DND-41 (cell line): ENCODE data around the gene FHOD3.

Experiments used
- EZH2 ChIP-seq: IDR thresholded peaks from 3 replicates; pipeline ENCODE4 v1.6.1; 2012; ENCODE audit warnings: borderline replicate concordance, low read depth, mild to moderate bottlenecking, moderate library complexity, low read length, inconsistent platforms; ENCODE audit not compliant: severe bottlenecking
- TF ChIP-seq, protein P1 (sequence below): IDR thresholded peaks from 2 replicates; pipeline ENCODE4 v1.5.1; 2012; ENCODE audit warnings: borderline replicate concordance, low read length, moderate library complexity, mild to moderate bottlenecking; ENCODE audit not compliant: poor library complexity, severe bottlenecking; ENCODE audit errors: extremely low read depth

DNA sequence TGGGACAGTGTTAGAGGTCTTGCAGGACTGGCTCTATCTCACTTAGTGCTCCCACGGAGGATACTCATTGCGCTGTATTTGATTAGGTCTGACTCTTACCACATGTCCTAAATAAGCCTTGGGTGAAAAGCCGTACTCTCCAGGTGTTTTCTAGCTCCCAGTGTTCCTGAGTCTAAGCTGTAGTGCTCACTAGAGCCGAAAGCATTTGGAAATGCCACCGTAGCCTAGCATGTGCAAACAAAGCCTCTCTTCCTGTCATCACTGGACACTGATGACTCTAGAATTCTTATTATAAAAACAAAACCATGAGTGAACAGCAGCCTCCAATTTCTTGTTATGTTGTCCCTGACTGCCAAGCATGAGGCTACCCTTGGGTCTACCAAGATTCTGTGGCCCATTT is 325.1 kb downstream of the FHOD3 start:
- TF ChIP-seq, protein P1, sequence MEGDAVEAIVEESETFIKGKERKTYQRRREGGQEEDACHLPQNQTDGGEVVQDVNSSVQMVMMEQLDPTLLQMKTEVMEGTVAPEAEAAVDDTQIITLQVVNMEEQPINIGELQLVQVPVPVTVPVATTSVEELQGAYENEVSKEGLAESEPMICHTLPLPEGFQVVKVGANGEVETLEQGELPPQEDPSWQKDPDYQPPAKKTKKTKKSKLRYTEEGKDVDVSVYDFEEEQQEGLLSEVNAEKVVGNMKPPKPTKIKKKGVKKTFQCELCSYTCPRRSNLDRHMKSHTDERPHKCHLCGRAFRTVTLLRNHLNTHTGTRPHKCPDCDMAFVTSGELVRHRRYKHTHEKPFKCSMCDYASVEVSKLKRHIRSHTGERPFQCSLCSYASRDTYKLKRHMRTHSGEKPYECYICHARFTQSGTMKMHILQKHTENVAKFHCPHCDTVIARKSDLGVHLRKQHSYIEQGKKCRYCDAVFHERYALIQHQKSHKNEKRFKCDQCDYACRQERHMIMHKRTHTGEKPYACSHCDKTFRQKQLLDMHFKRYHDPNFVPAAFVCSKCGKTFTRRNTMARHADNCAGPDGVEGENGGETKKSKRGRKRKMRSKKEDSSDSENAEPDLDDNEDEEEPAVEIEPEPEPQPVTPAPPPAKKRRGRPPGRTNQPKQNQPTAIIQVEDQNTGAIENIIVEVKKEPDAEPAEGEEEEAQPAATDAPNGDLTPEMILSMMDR = no peak
- TF ChIP-seq EZH2 = no peak
